ENCODE results near the gene U2SURP.

Gene U2SURP

DNA sequence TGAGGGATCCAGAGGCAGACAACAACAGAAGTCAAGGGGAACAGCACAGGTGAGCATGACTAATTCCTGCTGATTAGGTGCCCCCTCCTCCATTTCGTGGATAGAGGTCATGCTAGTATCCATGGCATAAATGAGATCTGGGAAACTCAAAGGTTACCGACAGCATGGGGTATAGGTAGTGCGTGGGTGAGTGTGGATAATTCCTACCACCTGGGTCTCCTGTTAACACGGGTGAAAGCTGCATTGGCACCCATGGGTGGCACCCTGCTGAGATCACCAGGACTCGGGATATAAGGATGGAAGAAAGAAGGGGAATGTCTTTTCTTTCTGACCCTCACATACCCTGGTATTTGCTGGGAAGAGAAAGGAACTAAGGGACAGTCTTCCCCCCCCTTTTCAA, 103.8 kb downstream of the U2SURP start:
- no peak overlapping the region for H3K9ac ChIP-seq
- no peaks in the 10 kb centered on the region for H3K36me3 ChIP-seq (ENCODE audit: insufficient read depth)
- H3K4me2 ChIP-seq = no peak overlapping the region
- no peak overlapping the region for H3K4me3 ChIP-seq (IDR thresholded peaks at IDR 0.05; ENCODE audit: insufficient read depth, low read depth, low read length)
- H3K4me1 ChIP-seq (ENCODE audit: low read depth, poor library complexity, severe bottlenecking) = no peaks in the 10 kb centered on the region
- H4K20me1 ChIP-seq (ENCODE audit: insufficient read depth) = no peaks in the 10 kb centered on the region
- no peaks in the 10 kb centered on the region for H3K79me2 ChIP-seq (ENCODE audit: insufficient read depth, low read depth)
- TF ChIP-seq, protein P1, sequence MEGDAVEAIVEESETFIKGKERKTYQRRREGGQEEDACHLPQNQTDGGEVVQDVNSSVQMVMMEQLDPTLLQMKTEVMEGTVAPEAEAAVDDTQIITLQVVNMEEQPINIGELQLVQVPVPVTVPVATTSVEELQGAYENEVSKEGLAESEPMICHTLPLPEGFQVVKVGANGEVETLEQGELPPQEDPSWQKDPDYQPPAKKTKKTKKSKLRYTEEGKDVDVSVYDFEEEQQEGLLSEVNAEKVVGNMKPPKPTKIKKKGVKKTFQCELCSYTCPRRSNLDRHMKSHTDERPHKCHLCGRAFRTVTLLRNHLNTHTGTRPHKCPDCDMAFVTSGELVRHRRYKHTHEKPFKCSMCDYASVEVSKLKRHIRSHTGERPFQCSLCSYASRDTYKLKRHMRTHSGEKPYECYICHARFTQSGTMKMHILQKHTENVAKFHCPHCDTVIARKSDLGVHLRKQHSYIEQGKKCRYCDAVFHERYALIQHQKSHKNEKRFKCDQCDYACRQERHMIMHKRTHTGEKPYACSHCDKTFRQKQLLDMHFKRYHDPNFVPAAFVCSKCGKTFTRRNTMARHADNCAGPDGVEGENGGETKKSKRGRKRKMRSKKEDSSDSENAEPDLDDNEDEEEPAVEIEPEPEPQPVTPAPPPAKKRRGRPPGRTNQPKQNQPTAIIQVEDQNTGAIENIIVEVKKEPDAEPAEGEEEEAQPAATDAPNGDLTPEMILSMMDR (conservative IDR thresholded peaks at IDR 0.05; ENCODE audit: low read depth, low read length) = no peak
- H3K27ac ChIP-seq = no peak overlapping the region
- no peaks in the 10 kb centered on the region; the same call in 1 of the 2 replicates for H3K27me3 ChIP-seq (ENCODE audit: insufficient read depth, low read depth)
- H2AFZ ChIP-seq (ENCODE audit: low read depth) = no peak overlapping the region

DNA sequence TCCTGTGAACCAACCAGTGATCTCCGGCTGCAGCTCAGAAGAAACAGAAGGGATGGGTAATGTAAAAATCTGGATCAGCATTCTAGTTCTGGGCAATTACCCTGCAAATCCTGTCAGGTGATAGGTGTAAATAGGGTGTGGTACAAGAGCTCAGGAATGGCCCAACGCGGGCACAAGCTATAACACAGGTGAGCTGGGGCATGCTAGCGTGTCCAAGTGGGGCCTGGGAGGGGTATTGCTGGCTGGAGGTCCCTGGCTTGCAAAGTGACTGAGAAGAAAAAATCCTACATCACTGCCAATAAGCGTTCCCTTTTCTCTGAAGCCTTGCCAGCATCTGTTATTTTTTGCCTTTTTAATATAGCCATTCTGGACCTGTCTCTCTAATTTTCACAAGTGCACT, 108.5 kb downstream of the U2SURP start:
- H3K4me1 ChIP-seq (ENCODE audit: low read depth, poor library complexity, severe bottlenecking) = no peaks in the 10 kb centered on the region
- H3K27ac ChIP-seq = no peak overlapping the region
- TF ChIP-seq, protein P1 (conservative IDR thresholded peaks at IDR 0.05; ENCODE audit: low read depth, low read length) = no peak
- H4K20me1 ChIP-seq (ENCODE audit: insufficient read depth) = no peaks in the 10 kb centered on the region
- no peaks in the 10 kb centered on the region for H3K79me2 ChIP-seq (ENCODE audit: insufficient read depth, low read depth)
- no peaks in the 10 kb centered on the region; the same call in 1 of the 2 replicates for H3K27me3 ChIP-seq (ENCODE audit: insufficient read depth, low read depth)
- H3K4me2 ChIP-seq = no peak overlapping the region
- no peak overlapping the region for H3K4me3 ChIP-seq (IDR thresholded peaks at IDR 0.05; ENCODE audit: insufficient read depth, low read depth, low read length)
- no peak overlapping the region for H3K9ac ChIP-seq
- H2AFZ ChIP-seq (ENCODE audit: low read depth) = no peak overlapping the region
- H3K36me3 ChIP-seq (ENCODE audit: insufficient read depth) = no peaks in the 10 kb centered on the region
